SK-N-SH treated with all-trans-retinoic acid at 6 μM for 48 hours (cell line): Measurements from ENCODE around the gene ITPR2.

Experiments used
- ARNTL ChIP-seq: fragments of 450-650 bp; formaldehyde crosslinking; IDR thresholded peaks from 2 replicates; pipeline ENCODE4 v1.5.0; 2020; ENCODE audit warnings: low read depth, mild to moderate bottlenecking, moderate library complexity, borderline replicate concordance
- BACH2 ChIP-seq: fragments of 250-450 bp; sonication (Bioruptor Pico); IDR thresholded peaks from 2 replicates; pipeline ENCODE4 v1.9.0; 2021; ENCODE audit warnings: mild to moderate bottlenecking, borderline replicate concordance
- CREB5 ChIP-seq: fragments of 250-450 bp; sonication (Bioruptor Pico); IDR thresholded peaks from 2 replicates; pipeline ENCODE4 v1.5.1; 2020; ENCODE audit warnings: low read depth, mild to moderate bottlenecking, moderate library complexity
- CSDC2 ChIP-seq: fragments of 250-450 bp; sonication (Bioruptor Pico); IDR thresholded peaks from 2 replicates; pipeline ENCODE4 v1.5.0; 2020; ENCODE audit warnings: mild to moderate bottlenecking, moderate library complexity
- CSRNP3 ChIP-seq: fragments of 250-450 bp; sonication (Bioruptor Pico); IDR thresholded peaks from 2 replicates; pipeline ENCODE4 v1.5.1; 2021; ENCODE audit warnings: mild to moderate bottlenecking, moderate library complexity
- ESRRG ChIP-seq: fragments of 250-450 bp; sonication (Bioruptor Pico); IDR thresholded peaks from 2 replicates; pipeline ENCODE4 v1.6.1; 2021; ENCODE audit warnings: mild to moderate bottlenecking
- GLIS3 ChIP-seq: fragments of 250-450 bp; sonication (Bioruptor Pico); IDR thresholded peaks from 2 replicates; pipeline ENCODE4 v1.5.0; 2020; ENCODE audit warnings: mild to moderate bottlenecking, moderate library complexity
- PATZ1 ChIP-seq: fragments of 250-450 bp; sonication (Bioruptor Pico); IDR thresholded peaks from 2 replicates; pipeline ENCODE4 v1.8.0; 2020; ENCODE audit warnings: mild to moderate bottlenecking, moderate library complexity, borderline replicate concordance
- RARB ChIP-seq: fragments of 250-450 bp; sonication (Bioruptor Pico); IDR thresholded peaks from 2 replicates; pipeline ENCODE4 v1.8.0; 2021; ENCODE audit warnings: mild to moderate bottlenecking, moderate library complexity
- TCF4 ChIP-seq: fragments of 250-450 bp; sonication (Bioruptor Pico); IDR thresholded peaks from 2 replicates; pipeline ENCODE4 v1.8.0; 2021; ENCODE audit warnings: mild to moderate bottlenecking, moderate library complexity, borderline replicate concordance
- ZC3H10 ChIP-seq: fragments of 250-450 bp; sonication (Bioruptor Pico); IDR thresholded peaks from 2 replicates; pipeline ENCODE4 v1.5.1; 2021; ENCODE audit warnings: mild to moderate bottlenecking, moderate library complexity
- ZFP30 ChIP-seq: fragments of 450-650 bp; formaldehyde crosslinking; IDR thresholded peaks from 2 replicates; pipeline ENCODE4 v1.5.0; 2022; ENCODE audit warnings: mild to moderate bottlenecking, moderate library complexity
- ZNF565 ChIP-seq: fragments of 450-650 bp; formaldehyde crosslinking; conservative IDR thresholded peaks from 2 replicates; pipeline ENCODE4 v1.5.0; 2020; ENCODE audit warnings: low read depth, mild to moderate bottlenecking, moderate library complexity
- ZNF70 ChIP-seq: fragments of 450-650 bp; formaldehyde crosslinking; IDR thresholded peaks from 2 replicates; pipeline ENCODE4 v1.5.0; 2020; ENCODE audit warnings: mild to moderate bottlenecking, moderate library complexity

GRCh38 chr12:26360062-26360461 is 472.9 kb downstream of the ITPR2 start:
- TF ChIP-seq ARNTL (no peak), ZNF70 (CRISPR knock-in tag) (no peak), BACH2 (CRISPR knock-in tag) (no peak), RARB (CRISPR knock-in tag) (no peak), ZFP30 (CRISPR knock-in tag) (no peak), CSDC2 (CRISPR knock-in tag) (no peak), ZC3H10 (no peak), TCF4 (CRISPR knock-in tag) (no peak), GLIS3 (CRISPR knock-in tag) (no peak), CSRNP3 (CRISPR knock-in tag) (no peak), ZNF565 (CRISPR knock-in tag) (no peak), CREB5 (CRISPR knock-in tag) (no peak), PATZ1 (no peak), ESRRG (CRISPR knock-in tag) (no peak)
